NCI-H128 (cell line): ENCODE measurements around the gene FAM180A.
"Not testable (repeated sequence)": the region's sequence is repeated elsewhere in the genome, so short reads cannot be mapped to it uniquely, and the experiment has no call there.

Experiments used
- DNase-seq: peaks from one replicate; lab custom pipeline; 2025; ENCODE audit not compliant: unreplicated experiment; lab: John Stamatoyannopoulos, UW

FAM180A gene

GRCh38 chr7:135742371-135742770, 6.2 kb downstream of the FAM180A start:
- DNase-seq, result no peak

- no peak for DNase-seq
These were observed 6.7 kb downstream of the FAM180A start for GRCh38 chr7:135741905-135742304.

- no peak for DNase-seq
These were observed 7.7 kb downstream of the FAM180A start for GRCh38 chr7:135740889-135741288.

- not testable (repeated sequence) for DNase-seq
These were observed 11.3 kb downstream of the FAM180A start for GRCh38 chr7:135737306-135737647.

GRCh38 chr7:135736586-135737305, 11.9 kb downstream of the FAM180A start:
- DNase-seq, result no peak

GRCh38 chr7:135734343-135734689, 14.3 kb downstream of the FAM180A start:
- DNase-seq, result no peak

GRCh38 chr7:135733603-135734342, 14.8 kb downstream of the FAM180A start:
- no peak for DNase-seq

- DNase-seq, result no peak
These were observed 17.5 kb downstream of the FAM180A start for GRCh38 chr7:135731131-135731530.

- no peak for DNase-seq
These were observed 19.4 kb downstream of the FAM180A start for GRCh38 chr7:135729230-135729629.

- DNase-seq, result no peak
These were observed 20.4 kb downstream of the FAM180A start, which contains the start of gene SLC13A4 for GRCh38 chr7:135728136-135728669. Gene SLC13A4 (minus strand): TSS chr7:135728186. CDS start chr7:135727496, 690 bp downstream.

- DNase-seq, result no peak
These were observed 21.5 kb downstream of the FAM180A start for GRCh38 chr7:135726911-135727673.

- no peak for DNase-seq
These were observed 22.3 kb downstream of the FAM180A start for GRCh38 chr7:135726276-135726788.

GRCh38 chr7:135723411-135723810, 25.2 kb downstream of the FAM180A start:
- DNase-seq, result no peak

- DNase-seq, result no peak
These were observed 27.3 kb downstream of the FAM180A start for GRCh38 chr7:135721198-135721820.

- DNase-seq, result no peak
These were observed 28.9 kb downstream of the FAM180A start for GRCh38 chr7:135719688-135720087.

- DNase-seq, result no peak
These were observed 29.7 kb downstream of the FAM180A start for GRCh38 chr7:135718794-135719437.

- DNase-seq, result no peak
These were observed 30.4 kb downstream of the FAM180A start for GRCh38 chr7:135718219-135718618.

GRCh38 chr7:135717693-135718092, 30.9 kb downstream of the FAM180A start:
- DNase-seq, result no peak

- DNase-seq, result no peak
These were observed 31.9 kb downstream of the FAM180A start for GRCh38 chr7:135716677-135717238.

GRCh38 chr7:135715673-135716072, 32.9 kb downstream of the FAM180A start:
- DNase-seq, result no peak
